ENCODE measurements around the gene GALM. TPM values are rescaled to one million over a fixed set of nuclear protein-coding genes. Genes with fewer than 3 reads are reported as not detected.

The GALM gene
- polyA plus RNA-seq, 1 donor (not counting 4 experiments of a cell fraction or from before 2014, with no cell fraction given) = 1.2 TPM

GRCh38 chr2:38697116-38697840 is 31.4 kb downstream of the GALM start:
- DNase-seq (ENCODE audit: low read depth, low spot score) (no peak), FAIRE-seq (no peak)
- Histone ChIP-seq H3K4me1 (ENCODE audit: control insufficient read depth, extremely low read depth, insufficient read depth, low read length) (peaks cover 12% of the 10 kb centered on the region), H2AFZ (ENCODE audit: control insufficient read depth, low read length) (no peak overlapping the region), H3K27ac (ENCODE audit: control insufficient read depth, insufficient read depth, low read length) (no peak overlapping the region), H3K4me3 (ENCODE audit: control insufficient read depth in 2 of 3, extremely low read depth in 1 of 3, insufficient read depth in 2 of 3, low read depth in 1 of 3, low read length in 3 of 3) (no peak overlapping the region), H3K9ac (ENCODE audit: control insufficient read depth, extremely low read depth, insufficient read depth, low read length) (no peak overlapping the region), H3K9me3 (ENCODE audit: control insufficient read depth, low read depth, low read length) (no peaks in the 10 kb centered on the region), H3K36me3 (ENCODE audit: control insufficient read depth in 2 of 2, extremely low read depth in 1 of 2, insufficient read depth in 2 of 2, low read length in 2 of 2) (no peaks in the 10 kb centered on the region), H3K27me3 (ENCODE audit: control insufficient read depth, extremely low read depth, insufficient read depth, low read length) (no peaks in the 10 kb centered on the region), H4K20me1 (ENCODE audit: control insufficient read depth, extremely low read depth, insufficient read depth, low read length) (no peaks in the 10 kb centered on the region), H3K4me2 (ENCODE audit: control insufficient read depth, extremely low read depth, insufficient read depth, low read depth, low read length) (no peak overlapping the region), H3K79me2 (ENCODE audit: control insufficient read depth, insufficient read depth, low read length) (no peaks in the 10 kb centered on the region), H3K9me1 (ENCODE audit: control insufficient read depth, extremely low read depth, insufficient read depth, low read length) (no peaks in the 10 kb centered on the region)
- dilution Hi-C loops (cut with MboI; ENCODE audit: extremely low pct_ligation_motif_present, low sequenced_read_pairs) = no loop called here
- no peak for TF ChIP-seq CTCF (optimal IDR thresholded peaks at IDR 0.05 in 1 of 3, IDR thresholded peaks at IDR 0.05 in 1 of 3, conservative IDR thresholded peaks at IDR 0.05 in 1 of 3; ENCODE audit: extremely low read depth in 1 of 3, insufficient read depth in 2 of 3, low read length in 3 of 3)
- no peak for TF ChIP-seq EZH2 (IDR thresholded peaks at IDR 0.05; ENCODE audit: low read length)

GRCh38 chr2:38698467-38699003 is 32.6 kb downstream of the GALM start:
- no peaks in the 10 kb centered on the region for H3K9me3 ChIP-seq (ENCODE audit: control insufficient read depth, low read depth, low read length)
- no peaks in the 10 kb centered on the region for H4K20me1 ChIP-seq (ENCODE audit: control insufficient read depth, extremely low read depth, insufficient read depth, low read length)
- H3K27ac ChIP-seq (ENCODE audit: control insufficient read depth, insufficient read depth, low read length) = no peak overlapping the region
- dilution Hi-C loops (cut with MboI; ENCODE audit: extremely low pct_ligation_motif_present, low sequenced_read_pairs) = no loop called here
- no peak overlapping the region for H2AFZ ChIP-seq (ENCODE audit: control insufficient read depth, low read length)
- no peaks in the 10 kb centered on the region for H3K79me2 ChIP-seq (ENCODE audit: control insufficient read depth, insufficient read depth, low read length)
- H3K9ac ChIP-seq (ENCODE audit: control insufficient read depth, extremely low read depth, insufficient read depth, low read length) = no peak overlapping the region
- no peaks in the 10 kb centered on the region for H3K36me3 ChIP-seq (ENCODE audit: control insufficient read depth in 2 of 2, extremely low read depth in 1 of 2, insufficient read depth in 2 of 2, low read length in 2 of 2)
- FAIRE-seq (no peak), DNase-seq (ENCODE audit: low read depth, low spot score) (no peak)
- no peaks in the 10 kb centered on the region for H3K4me1 ChIP-seq (ENCODE audit: control insufficient read depth, extremely low read depth, insufficient read depth, low read length)
- TF ChIP-seq EZH2 (IDR thresholded peaks at IDR 0.05; ENCODE audit: low read length) (no peak), CTCF (optimal IDR thresholded peaks at IDR 0.05 in 1 of 3, IDR thresholded peaks at IDR 0.05 in 1 of 3, conservative IDR thresholded peaks at IDR 0.05 in 1 of 3; ENCODE audit: extremely low read depth in 1 of 3, insufficient read depth in 2 of 3, low read length in 3 of 3) (no peak)
- no peak overlapping the region for H3K4me2 ChIP-seq (ENCODE audit: control insufficient read depth, extremely low read depth, insufficient read depth, low read depth, low read length)
- no peak overlapping the region for H3K4me3 ChIP-seq (ENCODE audit: control insufficient read depth in 2 of 3, extremely low read depth in 1 of 3, insufficient read depth in 2 of 3, low read depth in 1 of 3, low read length in 3 of 3)
- H3K9me1 ChIP-seq (ENCODE audit: control insufficient read depth, extremely low read depth, insufficient read depth, low read length) = no peaks in the 10 kb centered on the region
- H3K27me3 ChIP-seq (ENCODE audit: control insufficient read depth, extremely low read depth, insufficient read depth, low read length) = no peaks in the 10 kb centered on the region
